ENCODE measurements around the gene PDGFRB.

The PDGFRB gene

DNA sequence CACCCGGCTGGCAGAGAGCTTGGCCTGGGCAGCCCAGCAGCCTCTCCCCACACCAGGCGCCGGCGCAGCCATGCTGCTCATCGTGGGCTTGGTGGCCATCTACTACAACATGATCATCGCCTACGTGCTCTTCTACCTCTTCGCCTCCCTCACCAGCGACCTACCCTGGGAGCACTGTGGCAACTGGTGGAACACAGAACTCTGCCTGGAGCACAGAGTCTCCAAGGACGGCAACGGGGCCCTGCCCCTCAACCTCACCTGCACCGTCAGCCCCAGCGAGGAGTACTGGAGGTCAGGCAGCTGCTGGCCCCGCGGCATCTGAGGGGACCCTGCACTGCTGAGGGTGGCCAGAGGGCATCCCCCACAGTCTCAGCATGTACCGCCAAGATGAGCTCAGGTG is 41.3 kb upstream of the PDGFRB start (continued):
- TF ChIP-seq ZNF354C (tag by site-specific recombination; IDR thresholded peaks at IDR 0.05; ENCODE audit: borderline replicate concordance, low read depth), result no peak
- TF ChIP-seq ZBTB21 (tag by site-specific recombination; IDR thresholded peaks at IDR 0.05), result no peak
- TF ChIP-seq ZNF791 (tag by site-specific recombination; IDR thresholded peaks at IDR 0.05), result no peak

DNA sequence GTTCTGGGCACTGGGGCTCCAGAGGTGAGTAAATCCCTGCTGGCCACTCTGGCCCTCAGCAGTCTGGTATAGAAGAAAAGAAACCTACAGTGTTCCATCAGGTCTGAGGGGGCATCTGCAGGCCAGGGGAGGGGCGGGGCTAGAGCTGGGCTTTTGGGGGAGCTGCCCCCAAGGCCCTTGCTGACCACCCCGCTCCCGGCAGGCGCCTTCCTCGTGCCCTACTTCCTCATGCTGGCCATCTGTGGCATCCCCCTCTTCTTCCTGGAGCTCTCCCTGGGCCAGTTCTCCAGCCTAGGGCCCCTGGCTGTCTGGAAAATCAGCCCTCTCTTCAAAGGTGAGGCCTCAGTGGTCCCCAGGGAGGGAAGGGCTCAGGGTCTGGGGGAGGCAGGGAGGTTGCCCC is 40.9 kb upstream of the PDGFRB start:
- CTCF ChIA-PET, result interaction anchor here (1.8 kb wide), 1 partner anchor 155 kb away, joined by 5 read pairs; no protein-coding TSS in a partner anchor
- Histone ChIP-seq H3K9me3 (ENCODE audit: control insufficient read depth, insufficient read depth, low read depth, low read length) (no peaks in the 10 kb centered on the region), H3K4me1 (ENCODE audit: control insufficient read depth, insufficient read depth, low read length) (no peaks in the 10 kb centered on the region), H3K27ac (ENCODE audit: extremely low read depth, low read depth, low read length) (no peak overlapping the region), H3K4me3 (ENCODE audit: low read depth, low read length) (no peak overlapping the region), H3K36me3 (ENCODE audit: control insufficient read depth in 2 of 2, insufficient read depth in 1 of 2, low read length in 2 of 2) (no peaks in the 10 kb centered on the region)
- TF ChIP-seq ZNF2 (tag by site-specific recombination; IDR thresholded peaks at IDR 0.05), result no peak
- TF ChIP-seq, protein P1, sequence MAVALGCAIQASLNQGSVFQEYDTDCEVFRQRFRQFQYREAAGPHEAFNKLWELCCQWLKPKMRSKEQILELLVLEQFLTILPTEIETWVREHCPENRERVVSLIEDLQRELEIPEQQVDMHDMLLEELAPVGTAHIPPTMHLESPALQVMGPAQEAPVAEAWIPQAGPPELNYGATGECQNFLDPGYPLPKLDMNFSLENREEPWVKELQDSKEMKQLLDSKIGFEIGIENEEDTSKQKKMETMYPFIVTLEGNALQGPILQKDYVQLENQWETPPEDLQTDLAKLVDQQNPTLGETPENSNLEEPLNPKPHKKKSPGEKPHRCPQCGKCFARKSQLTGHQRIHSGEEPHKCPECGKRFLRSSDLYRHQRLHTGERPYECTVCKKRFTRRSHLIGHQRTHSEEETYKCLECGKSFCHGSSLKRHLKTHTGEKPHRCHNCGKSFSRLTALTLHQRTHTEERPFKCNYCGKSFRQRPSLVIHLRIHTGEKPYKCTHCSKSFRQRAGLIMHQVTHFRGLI (tag by site-specific recombination; IDR thresholded peaks at IDR 0.05), result no peak
- no peak for TF ChIP-seq ZFP3 (tag by site-specific recombination; IDR thresholded peaks at IDR 0.05; ENCODE audit: low read depth)
- no peak for TF ChIP-seq ZNF155 (tag by site-specific recombination; IDR thresholded peaks at IDR 0.05)
- no peak for TF ChIP-seq YY2 (tag by site-specific recombination; IDR thresholded peaks at IDR 0.05)
- TF ChIP-seq ZBTB21 (tag by site-specific recombination; IDR thresholded peaks at IDR 0.05), result no peak
- TF ChIP-seq SCRT1 (tag by site-specific recombination; IDR thresholded peaks at IDR 0.05; ENCODE audit: borderline replicate concordance), result no peak
- no peak for TF ChIP-seq TSHZ1 (tag by site-specific recombination; IDR thresholded peaks at IDR 0.05; ENCODE audit: borderline replicate concordance)
- TF ChIP-seq ZSCAN23 (tag by site-specific recombination; IDR thresholded peaks at IDR 0.05), result no peak
- TF ChIP-seq IKZF3 (tag by site-specific recombination; IDR thresholded peaks at IDR 0.05), result no peak
- no peak for TF ChIP-seq ZNF335 (tag by site-specific recombination; conservative IDR thresholded peaks at IDR 0.05)
- TF ChIP-seq ZNF560 (tag by site-specific recombination; IDR thresholded peaks at IDR 0.05; ENCODE audit: borderline replicate concordance), result no peak
- TF ChIP-seq ZNF549 (tag by site-specific recombination; IDR thresholded peaks at IDR 0.05), result no peak
- POLR2A ChIA-PET, result no interaction called here

DNA sequence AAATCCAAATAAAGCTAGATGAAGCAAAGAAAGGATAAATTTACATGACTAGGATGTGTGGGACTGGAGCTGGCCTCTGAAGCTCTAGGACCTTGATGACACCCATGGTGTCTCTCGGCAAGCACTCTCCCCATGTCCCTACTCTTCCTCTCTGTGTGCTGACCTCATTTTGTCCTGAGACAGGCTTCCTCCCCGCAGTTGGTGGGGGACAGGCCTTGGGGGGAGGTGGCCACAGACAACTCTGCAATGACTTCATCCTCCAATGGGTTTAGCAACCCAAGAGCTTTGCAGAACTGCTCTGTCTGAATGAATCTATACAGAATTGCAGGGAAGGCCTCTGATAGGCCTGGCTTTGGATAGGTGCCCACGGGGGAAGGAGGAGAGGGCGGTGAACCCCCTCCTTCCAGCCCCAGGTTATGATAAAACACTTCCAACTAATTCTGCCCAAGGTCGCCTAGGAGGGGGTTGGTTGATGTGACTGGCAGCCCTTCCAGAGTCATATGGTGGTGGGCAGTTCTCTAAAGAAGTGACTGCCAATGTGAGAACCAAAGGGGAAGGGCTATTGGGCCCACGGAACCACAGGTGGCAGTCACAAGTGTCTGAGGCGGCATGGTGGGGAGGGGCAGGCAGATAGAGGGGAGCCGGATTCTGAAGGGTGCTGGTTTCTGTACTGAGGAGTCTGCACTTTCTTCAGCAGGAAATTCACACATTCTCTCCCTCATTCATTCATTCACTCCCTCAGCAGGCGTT is 40.3 kb upstream of the PDGFRB start:
- no peaks in the 10 kb centered on the region for H3K9me3 ChIP-seq (ENCODE audit: control insufficient read depth, insufficient read depth, low read depth, low read length)
- H3K27ac ChIP-seq (ENCODE audit: extremely low read depth, low read depth, low read length), result no peak overlapping the region
- ChIA-PET CTCF (interaction anchor here (0.6 to 1.8 kb wide), 2 partner anchors 26 to 156 kb away, joined by 3 to 5 read pairs; no protein-coding TSS in a partner anchor), POLR2A (interaction anchor here (0.7 kb wide), 1 partner anchor 1054 kb away, joined by 5 read pairs; no protein-coding TSS in a partner anchor)
- H3K4me3 ChIP-seq (ENCODE audit: low read depth, low read length), result no peak overlapping the region
- TF ChIP-seq ZNF423 (tag by site-specific recombination; IDR thresholded peaks at IDR 0.05) (no peak), ZIC2 (tag by site-specific recombination; IDR thresholded peaks at IDR 0.05) (peak; percentile 25; the same call in 1 of the 2 replicates)
- H3K36me3 ChIP-seq (ENCODE audit: control insufficient read depth in 2 of 2, insufficient read depth in 1 of 2, low read length in 2 of 2), result no peaks in the 10 kb centered on the region
- H3K4me1 ChIP-seq (ENCODE audit: control insufficient read depth, insufficient read depth, low read length), result no peaks in the 10 kb centered on the region

Data from HEK293 (cell line).